ENCODE results near the gene NMD3. TPM values are rescaled to one million over a fixed set of nuclear protein-coding genes. Genes with fewer than 3 reads are reported as not detected.

Gene NMD3
- total RNA-seq, 3 donors from 2014 or later (not counting 1 experiment from before 2014, with no cell fraction given): 40.7 to 51.1 (median 43.6) TPM

DNA sequence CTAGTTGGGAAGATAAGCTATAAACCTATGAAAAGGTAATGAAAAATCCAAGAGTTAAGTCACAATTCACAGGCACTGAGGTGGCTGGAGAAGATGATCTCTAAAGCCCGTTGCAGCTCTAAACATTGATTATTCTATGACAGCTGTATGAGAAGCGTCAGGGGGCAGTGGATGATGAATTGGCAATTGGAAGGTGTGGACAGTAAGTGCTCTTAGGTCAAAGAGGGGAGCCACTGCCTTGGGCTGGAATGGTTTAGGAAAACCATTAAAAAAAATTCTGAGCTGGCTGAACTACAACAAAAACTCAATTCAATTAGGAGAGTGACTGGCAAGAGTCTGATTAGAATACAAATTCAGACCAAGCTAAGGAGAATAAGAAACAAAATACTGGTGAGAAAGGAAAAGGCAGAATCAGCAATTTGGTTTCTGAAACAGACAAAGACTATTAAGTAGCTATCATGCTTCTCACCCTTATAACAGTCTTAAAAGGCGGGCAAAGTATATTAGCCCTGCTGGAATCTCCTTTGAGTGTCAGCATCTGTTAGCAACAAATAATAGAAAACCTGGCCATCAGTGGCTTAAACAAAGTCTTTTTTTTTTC is 8.8 kb upstream of the NMD3 start:
- 94% methylated on average over 3 of the region's 3 CpGs for WGBS (ENCODE audit: insufficient coverage)

DNA sequence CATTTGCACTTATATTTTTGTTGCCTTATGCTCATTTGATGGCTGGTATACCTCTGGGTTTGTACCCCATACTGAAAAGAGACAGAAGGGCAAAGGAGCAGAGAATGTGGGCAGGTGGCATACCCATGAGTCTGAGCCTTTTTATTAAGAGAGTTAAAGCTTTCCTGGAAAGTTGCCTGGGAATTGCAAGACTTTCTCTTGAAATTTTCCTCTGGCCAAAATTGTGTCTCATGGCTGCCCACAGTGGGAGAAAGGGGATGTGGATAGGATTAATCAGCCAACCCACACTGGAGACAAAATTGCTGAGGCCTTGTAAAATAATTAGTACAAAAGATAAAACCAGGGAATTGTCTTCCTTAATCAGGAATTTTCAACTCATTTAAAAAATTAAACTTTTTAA is 8.2 kb upstream of the NMD3 start:
- no peaks in the 10 kb centered on the region for H3K27me3 ChIP-seq (ENCODE audit: control insufficient read depth, insufficient read depth, low read length)
- H3K36me3 Mint-ChIP-seq: no peaks in the 10 kb centered on the region
- H3K4me1 ChIP-seq (ENCODE audit: control insufficient read depth, insufficient read depth, low read length): no peaks in the 10 kb centered on the region
- no peaks in the 10 kb centered on the region for H3K9me3 ChIP-seq (ENCODE audit: control insufficient read depth, insufficient read depth, low read length)
- TF ChIP-seq, protein P1, sequence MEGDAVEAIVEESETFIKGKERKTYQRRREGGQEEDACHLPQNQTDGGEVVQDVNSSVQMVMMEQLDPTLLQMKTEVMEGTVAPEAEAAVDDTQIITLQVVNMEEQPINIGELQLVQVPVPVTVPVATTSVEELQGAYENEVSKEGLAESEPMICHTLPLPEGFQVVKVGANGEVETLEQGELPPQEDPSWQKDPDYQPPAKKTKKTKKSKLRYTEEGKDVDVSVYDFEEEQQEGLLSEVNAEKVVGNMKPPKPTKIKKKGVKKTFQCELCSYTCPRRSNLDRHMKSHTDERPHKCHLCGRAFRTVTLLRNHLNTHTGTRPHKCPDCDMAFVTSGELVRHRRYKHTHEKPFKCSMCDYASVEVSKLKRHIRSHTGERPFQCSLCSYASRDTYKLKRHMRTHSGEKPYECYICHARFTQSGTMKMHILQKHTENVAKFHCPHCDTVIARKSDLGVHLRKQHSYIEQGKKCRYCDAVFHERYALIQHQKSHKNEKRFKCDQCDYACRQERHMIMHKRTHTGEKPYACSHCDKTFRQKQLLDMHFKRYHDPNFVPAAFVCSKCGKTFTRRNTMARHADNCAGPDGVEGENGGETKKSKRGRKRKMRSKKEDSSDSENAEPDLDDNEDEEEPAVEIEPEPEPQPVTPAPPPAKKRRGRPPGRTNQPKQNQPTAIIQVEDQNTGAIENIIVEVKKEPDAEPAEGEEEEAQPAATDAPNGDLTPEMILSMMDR (IDR thresholded peaks at IDR 0.05): no peak
- H3K27ac Mint-ChIP-seq: no peak overlapping the region
- DNase-seq (no peak), ATAC-seq (no peak)
- no peak overlapping the region for H3K27ac ChIP-seq (ENCODE audit: low read length)
- peaks cover 23 to 25% of the 10 kb centered on the region in 2 donors for H3K27me3 Mint-ChIP-seq (ENCODE audit: low read depth in 2 of 2)
- no peaks in the 10 kb centered on the region for H3K9me3 Mint-ChIP-seq
- H3K4me3 ChIP-seq (ENCODE audit: low read length): no peak overlapping the region
- intact Hi-C loops (cut with micrococcal nuclease): no loop called here
- no peak overlapping the region for H3K4me3 Mint-ChIP-seq
- no peaks in the 10 kb centered on the region for H3K4me1 Mint-ChIP-seq
- H3K36me3 ChIP-seq (ENCODE audit: control insufficient read depth, insufficient read depth, low read length): no peaks in the 10 kb centered on the region

More for the DNA sequence above, 8.8 kb upstream of the NMD3 start:
- DNase-seq: no peak
- Mint-ChIP-seq H3K27ac (no peak overlapping the region), H3K27me3 (ENCODE audit: low read depth in 2 of 2) (peaks cover 21 to 22% of the 10 kb centered on the region in 2 donors), H3K4me3 (no peak overlapping the region), H3K4me1 (no peaks in the 10 kb centered on the region), H3K36me3 (no peaks in the 10 kb centered on the region), H3K9me3 (no peaks in the 10 kb centered on the region)
- intact Hi-C loops (cut with micrococcal nuclease): no loop called here
- no peaks in the 10 kb centered on the region for H3K9me3 ChIP-seq (ENCODE audit: control insufficient read depth, insufficient read depth, low read length)
- H3K27ac ChIP-seq (ENCODE audit: low read length): no peak overlapping the region
- TF ChIP-seq, protein P1 (IDR thresholded peaks at IDR 0.05): no peak
- no peaks in the 10 kb centered on the region for H3K27me3 ChIP-seq (ENCODE audit: control insufficient read depth, insufficient read depth, low read length)
- H3K36me3 ChIP-seq (ENCODE audit: control insufficient read depth, insufficient read depth, low read length): no peaks in the 10 kb centered on the region
- no peak overlapping the region for H3K4me3 ChIP-seq (ENCODE audit: low read length)
- H3K4me1 ChIP-seq (ENCODE audit: control insufficient read depth, insufficient read depth, low read length): no peaks in the 10 kb centered on the region
- ATAC-seq: no peak

DNA sequence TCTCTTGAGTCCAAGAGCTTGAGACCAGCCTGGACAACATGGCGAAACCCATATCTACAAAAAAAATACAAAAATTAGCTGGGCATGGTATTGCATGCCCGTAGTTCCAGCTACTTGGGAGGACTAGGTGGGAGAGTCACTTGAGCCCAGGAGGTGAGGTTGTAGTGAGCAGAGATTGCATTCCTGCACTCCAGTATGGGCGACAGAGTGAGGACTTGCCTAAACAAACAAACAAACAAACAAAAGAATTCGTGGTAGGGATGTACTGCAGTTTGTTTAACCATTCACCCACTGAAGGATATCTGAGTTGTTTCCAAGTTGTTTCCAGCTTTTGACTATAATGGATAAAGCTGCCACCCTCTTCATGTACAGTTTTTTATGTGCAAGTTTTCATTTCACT is 7.5 kb upstream of the NMD3 start:
- WGBS (ENCODE audit: insufficient coverage): 94% methylated on average over 2 of the region's 4 CpGs

More for the DNA sequence above, 7.5 kb upstream of the NMD3 start:
- H3K27me3 Mint-ChIP-seq (ENCODE audit: low read depth in 2 of 2): peaks cover 23 to 25% of the 10 kb centered on the region in 2 donors
- DNase-seq (no peak), ATAC-seq (no peak)
- Histone ChIP-seq H3K9me3 (ENCODE audit: control insufficient read depth, insufficient read depth, low read length) (no peaks in the 10 kb centered on the region), H3K4me1 (ENCODE audit: control insufficient read depth, insufficient read depth, low read length) (no peaks in the 10 kb centered on the region), H3K27me3 (ENCODE audit: control insufficient read depth, insufficient read depth, low read length) (no peaks in the 10 kb centered on the region), H3K36me3 (ENCODE audit: control insufficient read depth, insufficient read depth, low read length) (no peaks in the 10 kb centered on the region), H3K4me3 (ENCODE audit: low read length) (no peak overlapping the region), H3K27ac (ENCODE audit: low read length) (no peak overlapping the region)
- intact Hi-C loops (cut with micrococcal nuclease): no loop called here
- no peaks in the 10 kb centered on the region for H3K9me3 Mint-ChIP-seq
- H3K4me3 Mint-ChIP-seq: no peak overlapping the region
- H3K36me3 Mint-ChIP-seq: no peaks in the 10 kb centered on the region
- TF ChIP-seq, protein P1 (IDR thresholded peaks at IDR 0.05): no peak
- no peak overlapping the region for H3K27ac Mint-ChIP-seq
- H3K4me1 Mint-ChIP-seq: no peaks in the 10 kb centered on the region

Measured in natural killer cell (primary cell).